ENCODE results near the gene RXFP2.

DNA sequence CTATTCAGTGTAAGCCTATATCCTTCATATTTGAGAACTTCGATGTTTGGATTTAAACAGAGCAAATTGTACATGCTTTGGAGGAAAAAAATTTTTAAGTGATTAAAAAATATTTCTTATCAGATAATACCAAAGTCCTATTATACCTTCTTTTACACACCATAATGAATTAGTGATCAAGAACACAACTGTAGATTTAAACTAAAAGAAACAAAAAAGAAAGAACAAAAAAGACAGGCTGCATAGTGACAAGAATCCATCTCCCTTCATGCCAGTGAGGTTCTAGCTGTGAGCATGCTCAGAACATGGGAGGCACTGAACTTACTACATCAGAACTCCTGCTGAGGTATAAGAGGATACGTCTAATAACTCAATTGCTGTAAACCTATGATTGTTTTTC is at the start of gene RXFP2:
- TF ChIP-seq, protein P1, sequence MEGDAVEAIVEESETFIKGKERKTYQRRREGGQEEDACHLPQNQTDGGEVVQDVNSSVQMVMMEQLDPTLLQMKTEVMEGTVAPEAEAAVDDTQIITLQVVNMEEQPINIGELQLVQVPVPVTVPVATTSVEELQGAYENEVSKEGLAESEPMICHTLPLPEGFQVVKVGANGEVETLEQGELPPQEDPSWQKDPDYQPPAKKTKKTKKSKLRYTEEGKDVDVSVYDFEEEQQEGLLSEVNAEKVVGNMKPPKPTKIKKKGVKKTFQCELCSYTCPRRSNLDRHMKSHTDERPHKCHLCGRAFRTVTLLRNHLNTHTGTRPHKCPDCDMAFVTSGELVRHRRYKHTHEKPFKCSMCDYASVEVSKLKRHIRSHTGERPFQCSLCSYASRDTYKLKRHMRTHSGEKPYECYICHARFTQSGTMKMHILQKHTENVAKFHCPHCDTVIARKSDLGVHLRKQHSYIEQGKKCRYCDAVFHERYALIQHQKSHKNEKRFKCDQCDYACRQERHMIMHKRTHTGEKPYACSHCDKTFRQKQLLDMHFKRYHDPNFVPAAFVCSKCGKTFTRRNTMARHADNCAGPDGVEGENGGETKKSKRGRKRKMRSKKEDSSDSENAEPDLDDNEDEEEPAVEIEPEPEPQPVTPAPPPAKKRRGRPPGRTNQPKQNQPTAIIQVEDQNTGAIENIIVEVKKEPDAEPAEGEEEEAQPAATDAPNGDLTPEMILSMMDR (IDR thresholded peaks at IDR 0.05 in 2 of 3, conservative IDR thresholded peaks at IDR 0.05 in 1 of 3; ENCODE audit: control insufficient read depth in 2 of 3, extremely low read depth in 1 of 3, insufficient read depth in 1 of 3, low read depth in 3 of 3, low read length in 3 of 3), result no peak
- TF ChIP-seq RCOR1 (conservative IDR thresholded peaks at IDR 0.05; ENCODE audit: low read depth, low read length), result no peak
- no peak for TF ChIP-seq POLR2AphosphoS5 (IDR thresholded peaks at IDR 0.05; ENCODE audit: low read length)
- TF ChIP-seq HDAC2 (IDR thresholded peaks at IDR 0.05), result no peak
- no peak for TF ChIP-seq ATF7 (IDR thresholded peaks at IDR 0.05; ENCODE audit: low read depth)
- no peak for TF ChIP-seq BMI1 (IDR thresholded peaks at IDR 0.05; ENCODE audit: borderline replicate concordance)
- TF ChIP-seq TAF1 (IDR thresholded peaks at IDR 0.05; ENCODE audit: borderline replicate concordance, low read depth, low read length), result no peak
- TF ChIP-seq NR2C2 (IDR thresholded peaks at IDR 0.05; ENCODE audit: borderline replicate concordance, control insufficient read depth, insufficient read length, low read depth), result no peak
- TF ChIP-seq EGR1 (IDR thresholded peaks at IDR 0.05; ENCODE audit: borderline replicate concordance in 1 of 2, low read depth in 2 of 2, low read length in 2 of 2), result no peak
- no peak for TF ChIP-seq MYC (IDR thresholded peaks at IDR 0.05; ENCODE audit: insufficient read depth, insufficient read length, insufficient replicate concordance, low read length, severe bottlenecking)
- no peak for TF ChIP-seq POLR2A (IDR thresholded peaks at IDR 0.05; ENCODE audit: low read depth, low read length)
- TF ChIP-seq, protein P2, sequence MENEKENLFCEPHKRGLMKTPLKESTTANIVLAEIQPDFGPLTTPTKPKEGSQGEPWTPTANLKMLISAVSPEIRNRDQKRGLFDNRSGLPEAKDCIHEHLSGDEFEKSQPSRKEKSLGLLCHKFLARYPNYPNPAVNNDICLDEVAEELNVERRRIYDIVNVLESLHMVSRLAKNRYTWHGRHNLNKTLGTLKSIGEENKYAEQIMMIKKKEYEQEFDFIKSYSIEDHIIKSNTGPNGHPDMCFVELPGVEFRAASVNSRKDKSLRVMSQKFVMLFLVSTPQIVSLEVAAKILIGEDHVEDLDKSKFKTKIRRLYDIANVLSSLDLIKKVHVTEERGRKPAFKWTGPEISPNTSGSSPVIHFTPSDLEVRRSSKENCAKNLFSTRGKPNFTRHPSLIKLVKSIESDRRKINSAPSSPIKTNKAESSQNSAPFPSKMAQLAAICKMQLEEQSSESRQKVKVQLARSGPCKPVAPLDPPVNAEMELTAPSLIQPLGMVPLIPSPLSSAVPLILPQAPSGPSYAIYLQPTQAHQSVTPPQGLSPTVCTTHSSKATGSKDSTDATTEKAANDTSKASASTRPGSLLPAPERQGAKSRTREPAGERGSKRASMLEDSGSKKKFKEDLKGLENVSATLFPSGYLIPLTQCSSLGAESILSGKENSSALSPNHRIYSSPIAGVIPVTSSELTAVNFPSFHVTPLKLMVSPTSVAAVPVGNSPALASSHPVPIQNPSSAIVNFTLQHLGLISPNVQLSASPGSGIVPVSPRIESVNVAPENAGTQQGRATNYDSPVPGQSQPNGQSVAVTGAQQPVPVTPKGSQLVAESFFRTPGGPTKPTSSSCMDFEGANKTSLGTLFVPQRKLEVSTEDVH (IDR thresholded peaks at IDR 0.05; ENCODE audit: low read depth, partially characterized antibody), result no peak
